GM10248 (cell line): Measurements from ENCODE around the gene CRADD.

ENCODE experiments used
- CTCF ChIA-PET: fragments of 300-600 bp; sonication (Branson Sonifier 250); formaldehyde crosslinking; extraction: SDS; loops from one replicate; lab custom pipeline; 2021; ENCODE audit warnings: antibody characterized with exemption; lab: Yijun Ruan, JAX
- POLR2A ChIA-PET: fragments of 350-650 bp; sonication (Branson Sonifier 250); formaldehyde crosslinking; extraction: SDS; loops from one replicate; lab custom pipeline; 2020; ENCODE audit warnings: antibody characterized with exemption; lab: Yijun Ruan, JAX
- DNase-seq: peaks from one replicate; pipeline ENCODE4 v3.0.0; 2012; ENCODE audit errors: extremely low spot score
- TF ChIP-seq, protein P1 (sequence below): IDR thresholded peaks from 2 replicates; pipeline ENCODE4 v1.5.1; 2012; ENCODE audit warnings: mild to moderate bottlenecking, low read depth; ENCODE audit errors: extremely low read depth, missing control alignments, control extremely low read depth

Gene CRADD

DNA sequence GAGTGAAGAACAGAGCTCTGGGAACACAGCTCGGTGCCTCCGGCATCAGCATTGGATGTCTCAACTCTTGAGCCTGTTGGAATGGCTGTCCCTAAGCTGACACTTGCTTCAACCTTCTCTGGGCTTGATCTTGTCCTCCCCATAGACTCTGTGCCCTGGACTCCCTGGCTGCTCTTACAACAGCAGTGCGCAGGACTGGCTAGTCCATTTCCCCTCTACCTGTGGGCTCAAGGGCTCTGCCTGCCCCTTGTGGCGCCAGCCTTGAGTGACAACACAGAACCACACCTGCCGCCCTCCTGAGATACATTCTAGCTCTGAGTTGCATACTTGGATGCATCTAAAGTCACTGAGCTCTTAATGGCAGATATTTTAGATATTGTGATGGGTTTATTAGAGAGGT is 6.2 kb downstream of the CRADD start:
- POLR2A ChIA-PET: no interaction called here
- TF ChIP-seq, protein P1, sequence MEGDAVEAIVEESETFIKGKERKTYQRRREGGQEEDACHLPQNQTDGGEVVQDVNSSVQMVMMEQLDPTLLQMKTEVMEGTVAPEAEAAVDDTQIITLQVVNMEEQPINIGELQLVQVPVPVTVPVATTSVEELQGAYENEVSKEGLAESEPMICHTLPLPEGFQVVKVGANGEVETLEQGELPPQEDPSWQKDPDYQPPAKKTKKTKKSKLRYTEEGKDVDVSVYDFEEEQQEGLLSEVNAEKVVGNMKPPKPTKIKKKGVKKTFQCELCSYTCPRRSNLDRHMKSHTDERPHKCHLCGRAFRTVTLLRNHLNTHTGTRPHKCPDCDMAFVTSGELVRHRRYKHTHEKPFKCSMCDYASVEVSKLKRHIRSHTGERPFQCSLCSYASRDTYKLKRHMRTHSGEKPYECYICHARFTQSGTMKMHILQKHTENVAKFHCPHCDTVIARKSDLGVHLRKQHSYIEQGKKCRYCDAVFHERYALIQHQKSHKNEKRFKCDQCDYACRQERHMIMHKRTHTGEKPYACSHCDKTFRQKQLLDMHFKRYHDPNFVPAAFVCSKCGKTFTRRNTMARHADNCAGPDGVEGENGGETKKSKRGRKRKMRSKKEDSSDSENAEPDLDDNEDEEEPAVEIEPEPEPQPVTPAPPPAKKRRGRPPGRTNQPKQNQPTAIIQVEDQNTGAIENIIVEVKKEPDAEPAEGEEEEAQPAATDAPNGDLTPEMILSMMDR: no peak
- DNase-seq: no peak
- CTCF ChIA-PET: interaction anchor here (0.6 to 1.7 kb wide), 4 partner anchors 11 to 419 kb away, joined by 3 to 4 read pairs (median 3); no protein-coding TSS in a partner anchor

DNA sequence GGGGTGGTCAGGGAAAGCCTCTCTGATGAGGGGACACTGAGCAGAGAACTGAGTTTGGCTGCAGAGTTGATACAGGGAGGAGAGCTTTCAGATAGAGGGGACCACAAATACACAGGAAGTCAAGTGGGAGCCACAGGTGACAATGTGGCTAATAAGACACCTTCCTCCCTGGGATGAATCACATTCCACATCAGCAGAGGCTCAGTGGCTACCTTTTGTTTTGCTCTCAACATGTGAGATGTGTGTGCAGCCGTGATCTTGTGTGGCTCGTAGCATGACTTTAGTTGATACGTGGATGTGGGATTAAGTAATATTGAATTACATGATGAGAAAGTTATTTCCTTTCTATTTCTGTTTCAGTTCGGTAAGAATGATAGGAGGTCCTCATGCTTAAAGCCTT is 7.5 kb downstream of the CRADD start:
- no peak for DNase-seq
- ChIA-PET CTCF (no interaction called here), POLR2A (no interaction called here)
- TF ChIP-seq, protein P1: no peak

DNA sequence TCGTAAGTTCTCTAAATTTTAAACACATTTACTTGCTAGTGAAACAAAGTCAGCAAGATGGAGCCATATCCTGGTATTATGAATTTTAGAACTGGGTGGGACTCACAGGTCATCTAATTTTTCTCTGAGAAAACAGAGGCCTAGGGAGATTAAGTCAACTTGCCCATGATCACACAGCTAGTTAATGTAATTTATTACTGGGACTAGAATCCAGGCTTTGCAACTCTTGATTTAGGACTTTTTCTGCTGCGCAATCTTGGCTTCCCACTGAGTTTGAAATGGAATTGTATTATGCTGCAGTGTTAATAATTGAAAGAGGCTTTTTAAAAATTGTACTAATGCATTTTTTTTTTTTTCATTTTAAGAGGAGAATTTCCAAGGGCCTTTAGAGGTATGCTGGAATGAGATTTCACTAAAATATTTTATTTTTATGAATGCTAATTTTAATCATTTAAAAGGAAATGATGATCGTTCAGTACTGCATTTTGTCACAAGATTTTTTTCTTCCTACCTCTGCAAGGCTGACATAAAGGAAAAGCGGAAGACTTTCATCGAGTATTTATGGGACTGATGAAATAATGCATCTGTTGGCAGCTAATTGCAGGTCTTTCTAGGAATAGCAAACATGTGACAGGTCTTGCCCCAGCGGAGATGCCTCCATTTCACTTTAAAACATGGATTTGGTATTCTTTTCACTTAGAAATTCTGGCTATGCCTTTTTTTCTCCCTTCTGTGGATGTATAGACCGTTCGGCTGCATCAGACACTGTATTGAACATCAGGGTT is 9.6 kb downstream of the CRADD start:
- TF ChIP-seq, protein P1: no peak
- POLR2A ChIA-PET: no interaction called here
- no peak for DNase-seq
- CTCF ChIA-PET: no interaction called here

DNA sequence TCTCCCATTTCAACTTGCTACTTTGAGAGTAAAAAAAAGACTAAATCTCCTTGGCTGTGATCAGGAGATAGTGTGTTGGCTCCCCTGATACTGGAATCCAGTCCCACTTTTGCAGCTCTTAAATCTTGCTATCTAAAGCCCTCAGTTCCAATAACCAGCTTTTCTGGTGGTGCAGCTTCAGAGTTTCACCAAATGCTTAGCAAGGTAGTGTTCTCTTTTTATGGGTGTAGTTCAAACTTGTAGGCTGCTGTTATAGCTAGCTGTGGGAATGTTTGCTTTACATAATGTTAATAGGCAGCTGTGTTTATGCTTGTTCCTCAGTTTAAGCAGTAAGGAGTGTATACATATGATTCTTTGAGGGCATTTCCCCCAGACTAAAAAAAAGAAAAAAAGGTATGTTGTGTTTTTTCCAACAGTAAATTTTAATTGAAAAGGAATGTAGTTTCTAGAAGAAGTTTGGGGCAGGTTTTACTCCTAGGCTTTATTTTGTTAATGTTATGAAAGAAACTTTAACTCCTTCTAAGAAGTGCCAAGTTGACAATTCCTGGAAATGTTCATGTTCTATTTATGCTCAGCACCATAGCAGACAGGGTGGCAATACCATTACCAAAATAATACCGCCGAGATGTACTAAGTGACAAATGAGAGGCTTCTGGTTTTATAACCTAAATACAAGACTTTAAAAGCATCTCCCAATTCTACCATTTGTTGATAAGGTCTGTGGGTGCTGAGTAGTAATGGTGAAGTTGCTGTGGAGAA is 12.1 kb downstream of the CRADD start:
- ChIA-PET CTCF (no interaction called here), POLR2A (no interaction called here)
- TF ChIP-seq, protein P1: no peak
- DNase-seq: no peak

DNA sequence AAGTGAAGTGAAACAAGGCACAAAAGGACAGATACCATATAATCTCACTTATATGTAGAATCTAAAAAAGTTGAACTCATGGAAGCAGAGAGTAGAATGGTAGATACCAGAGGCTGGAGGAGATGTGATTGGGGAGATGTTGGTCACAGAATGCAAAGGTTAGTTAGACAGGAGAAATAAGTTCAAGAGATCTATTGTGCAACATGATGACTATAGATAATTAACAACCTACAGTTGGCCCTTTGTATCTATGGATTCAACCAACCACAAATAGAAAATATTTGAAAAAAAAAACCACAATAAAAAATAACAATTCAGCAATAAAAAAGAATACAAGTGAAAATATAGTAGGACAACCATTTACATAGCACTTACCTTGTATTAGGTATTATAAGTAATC is 19.3 kb downstream of the CRADD start:
- ChIA-PET POLR2A (no interaction called here), CTCF (no interaction called here)
- DNase-seq: no peak
- TF ChIP-seq, protein P1: no peak

DNA sequence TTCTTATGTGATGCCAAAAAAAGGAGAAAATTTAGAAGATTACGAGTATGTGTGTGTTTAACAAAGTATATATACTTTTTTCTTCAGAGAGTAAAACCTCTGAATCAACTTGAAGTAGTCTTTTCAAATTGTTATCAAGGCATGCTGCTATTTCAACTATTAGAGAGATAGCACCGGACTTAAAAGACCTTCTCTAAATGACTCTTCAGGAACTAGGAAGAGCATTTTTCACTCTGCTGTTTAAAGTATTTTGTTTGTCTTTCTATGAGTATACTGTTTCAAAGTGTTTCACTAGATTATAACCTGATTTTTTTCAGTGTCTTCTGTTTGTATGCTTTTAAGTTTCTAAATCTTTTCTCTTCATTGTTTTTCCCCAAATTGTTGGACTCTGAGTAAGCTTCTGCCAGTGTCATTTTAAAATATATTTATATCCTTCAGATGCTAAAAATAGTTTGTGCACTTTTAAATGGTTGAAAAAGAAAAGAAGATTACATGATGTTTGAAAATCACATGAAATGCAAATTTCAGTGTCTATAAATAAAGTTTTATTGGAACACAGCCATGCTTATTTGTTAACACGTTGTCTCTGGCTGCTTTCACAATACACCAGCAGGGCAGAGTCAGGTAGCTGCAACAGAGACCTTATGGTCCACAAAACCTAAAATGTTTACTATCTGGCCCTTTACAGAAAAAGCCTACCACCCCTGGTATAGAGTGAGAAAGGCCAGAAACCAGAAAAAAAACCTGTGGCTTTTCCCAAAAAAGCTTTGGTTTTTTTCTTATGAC is 21.3 kb downstream of the CRADD start:
- CTCF ChIA-PET: interaction anchor here (1.0 kb wide), 1 partner anchor 404 kb away, joined by 3 read pairs; no protein-coding TSS in a partner anchor
- TF ChIP-seq, protein P1: no peak
- POLR2A ChIA-PET: no interaction called here
- no peak for DNase-seq
